T-helper 2 cell treated with Interferon-gamma antibody and Interleukin-4, amounts not matched to agents 5 μg/mL and 100 μg/mL, for 36 hours (primary cell): Measurements from ENCODE around the gene DMXL1.
"Not testable (repeated sequence)": the region's sequence is repeated elsewhere in the genome, so short reads cannot be mapped to it uniquely, and the experiment has no call there.

Source experiments
- DNase-seq: peaks from one replicate; pipeline ENCODE4 v3.0.0; 2021; ENCODE audit warnings: low spot score
- H3K27ac Mint-ChIP-seq: one replicate; pipeline ENCODE4 v1.8.0; 2021; ENCODE audit warnings: mild to moderate bottlenecking, mixed read lengths
- H3K27me3 Mint-ChIP-seq: one replicate; pipeline ENCODE4 v1.8.0; 2021; ENCODE audit warnings: low read depth, mixed read lengths
- H3K36me3 Mint-ChIP-seq: one replicate; pipeline ENCODE4 v1.8.0; 2021; ENCODE audit warnings: low read depth, mixed read lengths
- H3K4me1 Mint-ChIP-seq: one replicate; pipeline ENCODE4 v1.8.0; 2021; ENCODE audit warnings: low read depth, mixed read lengths
- H3K4me3 Mint-ChIP-seq: one replicate; pipeline ENCODE4 v1.8.0; 2022; ENCODE audit warnings: mild to moderate bottlenecking, moderate library complexity, mixed read lengths
- H3K9me3 Mint-ChIP-seq: one replicate; pipeline ENCODE4 v1.8.0; 2021; ENCODE audit warnings: mixed read lengths

DMXL1 gene

DNA sequence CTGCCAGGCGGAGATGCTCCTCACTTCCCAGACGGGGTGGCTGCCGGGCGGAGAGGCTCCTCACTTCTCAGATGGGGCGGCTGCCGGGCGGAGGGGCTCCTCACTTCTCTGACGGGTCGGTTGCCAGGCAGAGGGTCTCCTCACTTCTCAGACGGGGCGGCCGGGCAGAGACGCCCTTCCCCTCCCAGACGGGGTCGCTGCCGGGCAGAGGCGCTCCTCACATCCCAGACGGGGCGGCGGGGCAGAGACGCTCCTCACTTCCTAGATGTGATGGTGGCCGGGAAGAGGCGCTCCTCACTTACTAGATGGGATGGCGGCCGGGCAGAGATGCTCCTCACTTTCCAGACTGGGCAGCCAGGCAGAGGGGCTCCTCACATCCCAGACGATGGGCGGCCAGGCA, 51.6 kb downstream of the DMXL1 start:
- not testable (repeated sequence) for H3K27me3 Mint-ChIP-seq, H3K4me3 Mint-ChIP-seq, DNase-seq, H3K4me1 Mint-ChIP-seq, H3K27ac Mint-ChIP-seq, H3K9me3 Mint-ChIP-seq
- H3K36me3 Mint-ChIP-seq = peaks cover 32% of the 10 kb centered on the region

DNA sequence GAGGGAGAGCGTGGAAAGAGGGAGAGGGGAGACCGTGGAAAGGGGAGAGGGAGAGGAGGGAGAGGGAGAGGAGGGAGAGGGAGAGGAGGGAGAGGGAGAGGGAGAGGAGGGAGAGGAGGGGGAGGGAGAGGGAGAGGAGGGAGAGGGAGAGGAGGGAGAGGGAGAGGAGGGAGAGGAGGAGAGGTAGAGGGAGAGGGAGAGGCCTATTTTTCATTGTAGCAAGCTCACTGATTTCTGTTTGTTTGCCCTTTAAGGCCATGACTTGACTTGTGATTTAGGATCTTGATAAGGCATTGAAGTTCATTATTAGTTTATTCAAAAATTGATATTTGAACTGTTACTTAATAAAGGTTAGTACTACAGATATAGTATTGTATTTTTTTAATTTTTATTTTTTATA, 52.4 kb downstream of the DMXL1 start:
- no peaks in the 10 kb centered on the region for H3K27me3 Mint-ChIP-seq
- no peaks in the 10 kb centered on the region for H3K9me3 Mint-ChIP-seq
- DNase-seq = no peak
- H3K27ac Mint-ChIP-seq = no peak overlapping the region
- no peak overlapping the region for H3K4me3 Mint-ChIP-seq
- H3K36me3 Mint-ChIP-seq = peaks cover 30% of the 10 kb centered on the region
- peaks cover 2% of the 10 kb centered on the region for H3K4me1 Mint-ChIP-seq

GRCh38 chr5:119129770-119130169, 58.9 kb downstream of the DMXL1 start:
- no peak for DNase-seq
- H3K27ac Mint-ChIP-seq = no peak overlapping the region
- peaks cover 25% of the 10 kb centered on the region for H3K36me3 Mint-ChIP-seq
- H3K9me3 Mint-ChIP-seq = no peaks in the 10 kb centered on the region
- H3K4me3 Mint-ChIP-seq = no peak overlapping the region
- H3K4me1 Mint-ChIP-seq = peaks cover 2% of the 10 kb centered on the region
- H3K27me3 Mint-ChIP-seq = no peaks in the 10 kb centered on the region

DNA sequence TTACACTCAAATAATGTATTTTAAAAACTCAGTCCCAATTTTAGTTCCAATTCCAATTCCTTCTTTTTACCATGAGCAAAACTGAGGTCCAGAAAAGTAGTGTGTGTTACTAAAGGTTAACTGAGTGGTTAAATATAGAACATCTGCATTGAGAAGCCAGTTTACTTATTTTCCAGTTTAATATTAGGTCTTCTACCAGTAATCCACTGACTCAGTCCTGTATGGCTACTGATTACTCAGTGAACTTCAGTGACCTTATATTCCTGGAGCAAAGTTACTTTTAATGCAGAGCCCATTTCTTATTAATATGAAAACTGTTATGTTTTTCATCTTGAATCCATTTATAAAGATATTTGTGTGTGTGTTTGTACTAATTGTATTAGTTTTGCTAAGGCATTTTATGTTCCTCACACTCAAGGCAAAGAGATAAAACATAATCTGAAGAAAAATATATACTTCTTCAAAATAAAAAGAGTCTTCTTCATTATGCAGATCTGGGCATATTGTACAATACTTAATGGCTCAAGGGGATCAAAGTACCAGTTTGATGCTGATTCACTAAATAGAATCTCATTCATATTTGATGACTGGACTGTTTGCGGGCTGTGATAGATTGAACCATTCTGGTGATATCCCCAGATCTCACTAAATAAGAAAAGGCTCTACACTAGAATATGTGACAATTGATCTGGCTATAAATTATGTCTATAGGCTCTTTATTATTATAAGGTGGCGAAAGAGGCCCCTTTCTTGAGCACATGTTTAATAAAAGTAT, 60.8 kb downstream of the DMXL1 start:
- peaks cover 2% of the 10 kb centered on the region for H3K4me1 Mint-ChIP-seq
- H3K4me3 Mint-ChIP-seq = no peak overlapping the region
- no peak for DNase-seq
- H3K27me3 Mint-ChIP-seq = no peaks in the 10 kb centered on the region
- peaks cover 15% of the 10 kb centered on the region for H3K9me3 Mint-ChIP-seq
- peaks cover 44% of the 10 kb centered on the region for H3K36me3 Mint-ChIP-seq
- H3K27ac Mint-ChIP-seq = no peak overlapping the region

GRCh38 chr5:119135743-119136142, 64.9 kb downstream of the DMXL1 start:
- H3K36me3 Mint-ChIP-seq = peaks cover 61% of the 10 kb centered on the region
- H3K9me3 Mint-ChIP-seq = peaks cover 27% of the 10 kb centered on the region
- H3K27me3 Mint-ChIP-seq, H3K27ac Mint-ChIP-seq, H3K4me1 Mint-ChIP-seq, H3K4me3 Mint-ChIP-seq, DNase-seq: not testable (repeated sequence)

DNA sequence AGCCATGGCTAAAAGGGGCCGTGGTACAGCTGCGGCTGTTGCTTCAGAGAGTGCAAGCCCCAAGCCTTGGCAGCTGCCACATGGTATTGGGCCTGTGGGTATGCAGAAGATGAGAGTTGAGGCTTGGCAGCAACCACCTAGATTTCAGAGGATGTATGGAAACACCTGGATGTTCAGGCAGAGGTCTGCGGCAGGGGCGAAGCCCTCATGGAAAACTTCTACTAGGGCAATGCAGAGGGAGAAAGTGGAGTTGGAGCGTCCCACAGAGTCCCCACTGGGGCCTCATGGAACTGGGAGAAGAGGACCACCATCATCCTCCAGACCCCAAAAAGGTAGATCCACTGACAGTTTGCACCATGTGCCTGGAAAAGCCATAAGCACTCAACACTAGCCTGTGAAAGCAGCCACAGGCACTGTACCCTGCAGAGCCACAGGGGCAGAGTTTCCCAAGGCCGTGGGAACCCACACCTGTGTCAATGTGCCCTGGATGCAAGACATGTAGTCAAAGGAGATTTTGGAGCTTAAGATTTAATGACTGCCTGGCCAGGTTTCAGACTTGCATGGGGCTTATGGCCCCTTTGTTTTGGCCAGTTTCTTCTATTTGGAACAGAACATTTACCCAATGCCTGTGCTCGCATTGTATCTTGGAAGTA, 65.9 kb downstream of the DMXL1 start:
- Mint-ChIP-seq H3K27ac (no peak overlapping the region), H3K4me1 (no peaks in the 10 kb centered on the region), H3K36me3 (peaks cover 62% of the 10 kb centered on the region), H3K9me3 (peaks cover 31% of the 10 kb centered on the region), H3K27me3 (no peaks in the 10 kb centered on the region), H3K4me3 (no peak overlapping the region)
- no peak for DNase-seq

DNA sequence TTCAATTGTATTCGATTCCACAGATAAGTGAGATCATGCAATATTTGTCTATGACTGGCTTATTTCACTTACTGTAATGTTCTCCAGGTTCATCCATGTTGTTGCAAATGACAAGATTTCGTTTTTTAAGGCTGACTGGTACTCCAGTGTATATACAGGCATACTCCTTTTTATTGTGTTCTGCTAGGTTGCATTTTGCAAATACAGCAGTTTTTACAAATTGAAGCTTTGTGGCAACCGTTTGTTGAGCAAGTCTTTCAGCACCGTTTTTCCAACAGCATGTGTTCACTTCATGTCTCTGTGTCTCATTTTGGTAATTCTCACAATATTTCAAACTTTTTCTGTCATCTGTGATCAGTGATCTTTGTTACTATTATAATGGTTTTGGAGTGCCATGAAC, 82.7 kb downstream of the DMXL1 start:
- no peaks in the 10 kb centered on the region for H3K4me1 Mint-ChIP-seq
- peaks cover 53% of the 10 kb centered on the region for H3K36me3 Mint-ChIP-seq
- no peak overlapping the region for H3K27ac Mint-ChIP-seq
- no peak for DNase-seq
- H3K4me3 Mint-ChIP-seq = no peak overlapping the region
- H3K27me3 Mint-ChIP-seq = no peaks in the 10 kb centered on the region
- peaks cover 13% of the 10 kb centered on the region for H3K9me3 Mint-ChIP-seq

- H3K27me3 Mint-ChIP-seq = no peaks in the 10 kb centered on the region
- H3K9me3 Mint-ChIP-seq = peaks cover 13% of the 10 kb centered on the region
- no peak overlapping the region for H3K27ac Mint-ChIP-seq
- DNase-seq = no peak
- H3K4me3 Mint-ChIP-seq = no peak overlapping the region
- H3K36me3 Mint-ChIP-seq = peaks cover 48% of the 10 kb centered on the region
- H3K4me1 Mint-ChIP-seq = no peaks in the 10 kb centered on the region
Observed at GRCh38 chr5:119158144-119158543, 87.3 kb downstream of the DMXL1 start.

GRCh38 chr5:119161430-119161829, 90.5 kb downstream of the DMXL1 start:
- H3K27me3 Mint-ChIP-seq = no peaks in the 10 kb centered on the region
- H3K4me1 Mint-ChIP-seq = no peaks in the 10 kb centered on the region
- peaks cover 43% of the 10 kb centered on the region for H3K36me3 Mint-ChIP-seq
- peaks cover 13% of the 10 kb centered on the region for H3K9me3 Mint-ChIP-seq
- H3K4me3 Mint-ChIP-seq = no peak overlapping the region
- DNase-seq = no peak
- no peak overlapping the region for H3K27ac Mint-ChIP-seq

GRCh38 chr5:119166026-119166425, 95.1 kb downstream of the DMXL1 start:
- H3K27ac Mint-ChIP-seq = no peak overlapping the region
- peaks cover 27% of the 10 kb centered on the region for H3K36me3 Mint-ChIP-seq
- no peaks in the 10 kb centered on the region for H3K9me3 Mint-ChIP-seq
- H3K4me3 Mint-ChIP-seq = no peak overlapping the region
- DNase-seq = no peak
- H3K4me1 Mint-ChIP-seq = peaks cover 3% of the 10 kb centered on the region
- H3K27me3 Mint-ChIP-seq = no peaks in the 10 kb centered on the region

DNA sequence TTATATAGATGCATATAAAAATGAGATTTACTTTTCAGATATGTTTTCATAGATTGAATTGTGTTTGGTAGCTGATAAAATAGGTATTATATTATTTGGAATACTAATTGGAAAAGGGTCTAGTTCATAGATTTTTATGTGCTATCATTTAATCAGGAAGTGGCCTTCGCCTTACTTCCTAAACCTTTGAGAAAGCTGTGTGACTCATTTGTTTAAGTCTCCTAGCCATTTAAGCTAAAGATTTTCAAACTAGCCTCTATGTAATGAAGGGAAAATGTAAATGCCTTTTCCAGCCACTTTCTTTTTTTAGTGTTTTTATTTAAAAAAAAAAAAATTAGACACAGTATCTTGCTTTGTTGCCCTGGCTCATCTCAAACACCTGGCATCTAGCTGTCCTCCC, 97.5 kb downstream of the DMXL1 start:
- Mint-ChIP-seq H3K27me3 (no peaks in the 10 kb centered on the region), H3K27ac (no peak overlapping the region), H3K9me3 (no peaks in the 10 kb centered on the region), H3K4me1 (peaks cover 3% of the 10 kb centered on the region), H3K36me3 (peaks cover 28% of the 10 kb centered on the region), H3K4me3 (no peak overlapping the region)
- DNase-seq = no peak

- Mint-ChIP-seq H3K4me3 (no peak overlapping the region), H3K4me1 (peaks cover 9% of the 10 kb centered on the region), H3K36me3 (peaks cover 13% of the 10 kb centered on the region), H3K27me3 (no peaks in the 10 kb centered on the region), H3K9me3 (no peaks in the 10 kb centered on the region), H3K27ac (no peak overlapping the region)
- DNase-seq = no peak
Observed at GRCh38 chr5:119171686-119172085, 100.8 kb downstream of the DMXL1 start.

DNA sequence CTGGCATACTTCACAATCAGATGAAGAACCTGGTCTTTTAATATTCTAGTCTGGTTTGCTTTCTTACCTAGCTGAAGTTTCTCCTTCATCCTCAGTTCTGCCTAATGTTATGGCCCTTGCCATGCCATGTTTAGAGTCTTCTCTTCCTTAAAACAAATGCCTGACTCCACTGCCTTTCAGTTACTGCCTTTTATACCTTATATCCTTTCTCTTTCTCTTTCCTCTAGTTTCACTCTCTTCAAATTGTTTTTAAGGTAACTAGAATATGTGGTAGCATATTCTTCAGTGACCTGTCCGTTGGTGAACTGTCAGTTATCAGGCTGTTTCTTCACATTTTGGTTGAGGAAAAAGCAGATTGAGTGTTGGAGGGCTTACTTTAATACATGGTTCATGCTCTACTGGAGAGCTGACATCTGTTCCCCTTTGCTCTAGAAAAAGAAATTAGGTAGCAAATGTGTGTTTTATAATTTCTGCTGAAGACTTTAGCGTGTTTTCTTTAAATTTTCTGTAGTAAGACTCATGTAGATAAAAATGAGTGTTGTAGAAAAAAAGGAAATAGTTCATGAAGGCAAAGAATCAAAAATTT, 103.8 kb downstream of the DMXL1 start:
- Mint-ChIP-seq H3K4me3 (no peak overlapping the region), H3K9me3 (no peaks in the 10 kb centered on the region), H3K4me1 (peaks cover 9% of the 10 kb centered on the region), H3K27ac (no peak overlapping the region), H3K27me3 (no peaks in the 10 kb centered on the region), H3K36me3 (peaks cover 17% of the 10 kb centered on the region)
- DNase-seq = no peak

DNA sequence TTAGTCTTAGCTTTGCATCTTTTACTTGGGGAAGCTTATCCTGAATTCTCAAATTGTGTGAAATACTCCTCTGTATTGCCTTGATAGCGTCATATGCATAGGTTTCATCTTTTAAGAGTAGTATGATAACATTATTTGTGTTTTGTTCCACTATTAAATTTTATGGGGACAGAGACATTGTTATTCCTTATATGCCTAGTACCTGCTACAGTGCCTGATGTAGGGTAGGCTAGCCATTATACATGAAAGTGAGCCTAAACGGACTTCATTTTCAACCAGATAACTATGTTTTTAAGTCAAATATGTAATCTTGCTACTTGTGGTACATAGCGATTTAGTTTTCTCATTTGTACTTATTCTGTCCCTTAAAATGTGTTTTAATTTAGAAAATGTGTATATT, 105.9 kb downstream of the DMXL1 start:
- Mint-ChIP-seq H3K36me3 (peaks cover 14% of the 10 kb centered on the region), H3K27ac (no peak overlapping the region), H3K4me1 (peaks cover 7% of the 10 kb centered on the region), H3K27me3 (no peaks in the 10 kb centered on the region), H3K9me3 (no peaks in the 10 kb centered on the region), H3K4me3 (no peak overlapping the region)
- DNase-seq = no peak
